A549 (cell line): ENCODE results near the gene PPP1R9A.

Experiments
- FOSL2 ChIP-seq, 2 experiments: fragments of 450-650 bp in 1 of 2; fragments of >200 bp in 1 of 2; sonication (Bioruptor Twin) in 1 of 2; formaldehyde crosslinking; IDR thresholded peaks; 2 replicates each; pipeline versions ENCODE4 v1.5.0 to v1.6.1; 2016 to 2020; ENCODE audit warnings: mild to moderate bottlenecking in 1 of 2, moderate library complexity in 1 of 2
- HDAC2 ChIP-seq: fragments of 200-600 bp; sonication (generic); IDR thresholded peaks from 2 replicates; pipeline ENCODE4 v1.6.1; 2016
- HOXA7 ChIP-seq: fragments of 250-450 bp; sonication (Bioruptor Pico); IDR thresholded peaks from 2 replicates; pipeline ENCODE4 v1.5.0; 2020; ENCODE audit warnings: mild to moderate bottlenecking, moderate library complexity
- KDM1A ChIP-seq: fragments of 200-600 bp; sonication (generic); IDR thresholded peaks from 2 replicates; pipeline ENCODE4 v1.6.1; 2016; ENCODE audit warnings: low read depth, mild to moderate bottlenecking
- MYC ChIP-seq: IDR thresholded peaks from 2 replicates; pipeline ENCODE4 v1.6.1; 2012; ENCODE audit warnings: mild to moderate bottlenecking, inconsistent platforms, low read length, improper control_type of control experiment, borderline replicate concordance
- NPAS2 ChIP-seq: fragments of 250-450 bp; sonication (Bioruptor Pico); IDR thresholded peaks from 2 replicates; pipeline ENCODE4 v1.8.0; 2022; ENCODE audit warnings: mild to moderate bottlenecking, moderate library complexity, borderline replicate concordance
- POLR2A ChIP-seq: IDR thresholded peaks from 2 replicates; pipeline ENCODE4 v1.6.1; 2012; ENCODE audit warnings: mild to moderate bottlenecking, low read length
- RARB ChIP-seq: fragments of 250-450 bp; sonication (Bioruptor Pico); IDR thresholded peaks from 2 replicates; pipeline ENCODE4 v1.8.0; 2021; ENCODE audit warnings: mild to moderate bottlenecking, moderate library complexity
- RCOR1 ChIP-seq: fragments of 150-350 bp; IDR thresholded peaks from 2 replicates; pipeline ENCODE4 v1.6.1; 2014; ENCODE audit warnings: antibody characterized with exemption, low read length, low read depth
- SMC3 ChIP-seq: fragments of >200 bp; sonication (Bioruptor Twin); formaldehyde crosslinking; IDR thresholded peaks from 3 replicates; pipeline ENCODE4 v1.6.1; 2018; ENCODE audit warnings: inconsistent platforms
- TF ChIP-seq, protein P1 (sequence below): fragments of >200 bp; sonication (Bioruptor Twin); formaldehyde crosslinking; IDR thresholded peaks from 3 replicates; pipeline ENCODE4 v1.5.1; 2016

DNA sequence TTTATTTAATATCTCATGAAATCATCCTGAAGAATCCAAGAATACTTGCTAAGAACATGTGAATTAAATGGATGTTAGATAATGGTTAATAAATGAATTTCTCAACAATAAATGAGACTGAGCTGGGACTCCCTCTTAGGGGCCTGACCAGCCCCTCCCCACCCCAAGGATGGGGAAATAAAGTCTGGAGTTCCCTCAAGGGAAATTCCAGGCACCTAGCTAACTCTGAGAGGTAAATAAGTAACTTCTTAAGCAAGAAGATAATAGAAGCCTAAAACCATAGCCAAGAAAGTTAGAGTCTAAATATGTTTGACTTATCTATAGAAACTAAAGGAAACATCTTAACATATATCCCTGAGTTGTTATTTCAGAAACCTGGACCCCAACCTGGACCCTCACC, 32.2 kb upstream of the PPP1R9A start:
- no peak for TF ChIP-seq RCOR1
- TF ChIP-seq, protein P1, sequence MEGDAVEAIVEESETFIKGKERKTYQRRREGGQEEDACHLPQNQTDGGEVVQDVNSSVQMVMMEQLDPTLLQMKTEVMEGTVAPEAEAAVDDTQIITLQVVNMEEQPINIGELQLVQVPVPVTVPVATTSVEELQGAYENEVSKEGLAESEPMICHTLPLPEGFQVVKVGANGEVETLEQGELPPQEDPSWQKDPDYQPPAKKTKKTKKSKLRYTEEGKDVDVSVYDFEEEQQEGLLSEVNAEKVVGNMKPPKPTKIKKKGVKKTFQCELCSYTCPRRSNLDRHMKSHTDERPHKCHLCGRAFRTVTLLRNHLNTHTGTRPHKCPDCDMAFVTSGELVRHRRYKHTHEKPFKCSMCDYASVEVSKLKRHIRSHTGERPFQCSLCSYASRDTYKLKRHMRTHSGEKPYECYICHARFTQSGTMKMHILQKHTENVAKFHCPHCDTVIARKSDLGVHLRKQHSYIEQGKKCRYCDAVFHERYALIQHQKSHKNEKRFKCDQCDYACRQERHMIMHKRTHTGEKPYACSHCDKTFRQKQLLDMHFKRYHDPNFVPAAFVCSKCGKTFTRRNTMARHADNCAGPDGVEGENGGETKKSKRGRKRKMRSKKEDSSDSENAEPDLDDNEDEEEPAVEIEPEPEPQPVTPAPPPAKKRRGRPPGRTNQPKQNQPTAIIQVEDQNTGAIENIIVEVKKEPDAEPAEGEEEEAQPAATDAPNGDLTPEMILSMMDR: no peak
- TF ChIP-seq POLR2A: no peak
- TF ChIP-seq HOXA7 (CRISPR knock-in tag): no peak
- no peak for TF ChIP-seq SMC3
- TF ChIP-seq NPAS2: no peak
- no peak for TF ChIP-seq MYC
- TF ChIP-seq RARB: no peak
- no peak for TF ChIP-seq FOSL2 (IDR thresholded peaks at IDR 0.05)
- TF ChIP-seq FOSL2 (CRISPR knock-in tag; IDR thresholded peaks at IDR 0.05): no peak
- no peak for TF ChIP-seq KDM1A
- no peak for TF ChIP-seq HDAC2
